A673 (cell line): ENCODE measurements around the gene DIP2A. TPM values are rescaled to one million over a fixed set of nuclear protein-coding genes. Genes with fewer than 3 reads are reported as not detected.
A peak's percentile ranks its signal among the peaks of the same experiment; 100 is the strongest.

Source experiments
- BruUV-seq: library from RNA; stranded (reverse); fragments of 400-500 nt; replicated peaks from 2 replicates; lab custom pipeline; 2021; lab: Mats Ljungman, UMichigan
- CTCF ChIA-PET: fragments of 300-600 bp; sonication (Branson Sonifier 250); formaldehyde crosslinking; loops from one replicate; lab custom pipeline; 2022; ENCODE audit warnings: antibody characterized with exemption; lab: Charles Lee
- POLR2A ChIA-PET: fragments of 300-600 bp; sonication (Branson Sonifier 250); formaldehyde crosslinking; loops from one replicate; lab custom pipeline; 2022; ENCODE audit warnings: antibody characterized with exemption; ENCODE audit not compliant: low non-redundant PET; lab: Charles Lee
- DNase-seq: peaks from one replicate; pipeline ENCODE4 v3.0.0-alpha.2; 2015; ENCODE audit warnings: low spot score
- H3K27ac ChIP-seq: fragments of 200-600 bp; sonication (generic); 2 replicates; pipeline ENCODE4 v1.5.1; 2016; ENCODE audit warnings: mixed run types, low read depth, mild to moderate bottlenecking, mixed read lengths, antibody characterized with exemption, low read length; ENCODE audit not compliant: poor library complexity, severe bottlenecking
- H3K27me3 ChIP-seq: fragments of 200-600 bp; sonication (generic); replicated peaks from 2 replicates; pipeline ENCODE4 v1.6.1; 2017; ENCODE audit warnings: mixed run types, low read depth, mild to moderate bottlenecking, mixed read lengths, antibody characterized with exemption, low read length; ENCODE audit not compliant: insufficient read depth, poor library complexity
- H3K36me3 ChIP-seq: fragments of 200-600 bp; sonication (generic); 2 replicates; pipeline ENCODE4 v1.6.1; 2016; ENCODE audit warnings: mixed run types, mild to moderate bottlenecking, mixed read lengths, antibody characterized with exemption, low read length; ENCODE audit not compliant: insufficient read depth, poor library complexity, severe bottlenecking
- H3K4me1 ChIP-seq: fragments of 200-600 bp; sonication (generic); 2 replicates; pipeline ENCODE4 v1.6.1; 2017; ENCODE audit warnings: mixed run types, mild to moderate bottlenecking, mixed read lengths, antibody characterized with exemption, low read length; ENCODE audit not compliant: insufficient read depth, poor library complexity, severe bottlenecking
- H3K4me3 ChIP-seq: fragments of 200-600 bp; sonication (generic); 2 replicates; pipeline ENCODE4 v1.5.1; 2016; ENCODE audit warnings: low read depth, mixed run types, mild to moderate bottlenecking, mixed read lengths, low read length; ENCODE audit not compliant: poor library complexity, severe bottlenecking
- H3K9me3 ChIP-seq: fragments of 200-600 bp; sonication (generic); 2 replicates; pipeline ENCODE4 v1.6.1; 2016; ENCODE audit warnings: mixed run types, low read depth, mild to moderate bottlenecking, mixed read lengths, antibody characterized with exemption, low read length; ENCODE audit not compliant: poor library complexity, severe bottlenecking
- EZH2 ChIP-seq: fragments of 200-600 bp; sonication (generic); IDR thresholded peaks from 2 replicates; pipeline ENCODE4 v1.6.1; 2017; ENCODE audit warnings: borderline replicate concordance, low read depth, mild to moderate bottlenecking, mixed read lengths, antibody characterized with exemption, low read length; ENCODE audit not compliant: poor library complexity, severe bottlenecking
- intact Hi-C: fragments of 100-400 bp; cut with micrococcal nuclease; formaldehyde crosslinking; loops from one replicate; pipeline ENCODE4 v1.10.0; 2022; ENCODE audit not compliant: unreplicated experiment
- total RNA-seq: library from RNA; stranded (reverse); gene quantifications from 2 replicates; pipeline ENCODE4 v1.2.3, GENCODE V29; 2021
- TF ChIP-seq, protein P1 (sequence below): fragments of 300-800, 200-600 bp; sonication (generic); conservative IDR thresholded peaks from 2 replicates; pipeline ENCODE4 v1.5.1; 2017; ENCODE audit warnings: low read depth, mild to moderate bottlenecking, antibody characterized with exemption, low read length, moderate library complexity, mixed read lengths

The DIP2A gene
- total RNA-seq, 1 experiment from 2014 or later = 37.3 TPM

DNA sequence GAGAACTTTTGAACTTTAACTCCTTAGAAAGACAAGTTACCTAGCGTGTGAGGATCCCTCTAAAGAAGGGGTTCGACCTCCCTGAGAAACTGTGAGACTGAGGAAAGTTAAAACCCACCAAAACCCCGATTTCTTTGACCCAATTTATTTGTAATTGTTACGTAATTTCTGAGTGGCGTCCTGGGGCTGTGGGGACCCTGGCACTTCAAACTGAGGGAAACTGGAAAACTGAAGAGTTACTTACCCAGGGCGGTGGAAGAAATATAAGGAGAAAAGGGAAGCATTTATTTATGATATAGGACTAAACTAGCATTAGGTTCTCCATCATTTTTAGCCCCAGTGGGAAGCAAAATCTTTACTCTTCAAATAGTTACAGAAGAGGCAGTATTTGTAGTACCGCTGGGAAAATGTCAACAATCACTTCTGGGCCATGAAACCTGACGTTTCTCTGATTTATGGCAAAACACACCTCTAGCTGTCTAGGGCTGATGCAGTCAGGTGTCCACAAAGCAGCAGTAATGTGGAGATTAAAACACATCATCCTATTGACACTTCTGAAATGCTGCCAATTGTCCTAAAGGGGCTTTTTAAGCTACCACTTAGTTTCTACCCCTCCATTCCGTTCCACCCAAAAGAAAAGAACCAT lies 145.8 kb downstream of the DIP2A start:
- BruUV-seq = no TSS peak
- H3K27me3 ChIP-seq = no peaks in the 10 kb centered on the region
- DNase-seq = no peak
- TF ChIP-seq, protein P1, sequence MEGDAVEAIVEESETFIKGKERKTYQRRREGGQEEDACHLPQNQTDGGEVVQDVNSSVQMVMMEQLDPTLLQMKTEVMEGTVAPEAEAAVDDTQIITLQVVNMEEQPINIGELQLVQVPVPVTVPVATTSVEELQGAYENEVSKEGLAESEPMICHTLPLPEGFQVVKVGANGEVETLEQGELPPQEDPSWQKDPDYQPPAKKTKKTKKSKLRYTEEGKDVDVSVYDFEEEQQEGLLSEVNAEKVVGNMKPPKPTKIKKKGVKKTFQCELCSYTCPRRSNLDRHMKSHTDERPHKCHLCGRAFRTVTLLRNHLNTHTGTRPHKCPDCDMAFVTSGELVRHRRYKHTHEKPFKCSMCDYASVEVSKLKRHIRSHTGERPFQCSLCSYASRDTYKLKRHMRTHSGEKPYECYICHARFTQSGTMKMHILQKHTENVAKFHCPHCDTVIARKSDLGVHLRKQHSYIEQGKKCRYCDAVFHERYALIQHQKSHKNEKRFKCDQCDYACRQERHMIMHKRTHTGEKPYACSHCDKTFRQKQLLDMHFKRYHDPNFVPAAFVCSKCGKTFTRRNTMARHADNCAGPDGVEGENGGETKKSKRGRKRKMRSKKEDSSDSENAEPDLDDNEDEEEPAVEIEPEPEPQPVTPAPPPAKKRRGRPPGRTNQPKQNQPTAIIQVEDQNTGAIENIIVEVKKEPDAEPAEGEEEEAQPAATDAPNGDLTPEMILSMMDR = no peak
- TF ChIP-seq EZH2 = no peak
- H3K9me3 ChIP-seq = no peaks in the 10 kb centered on the region
- POLR2A ChIA-PET = no interaction called here
- no peaks in the 10 kb centered on the region for H3K36me3 ChIP-seq
- H3K4me3 ChIP-seq = no peak overlapping the region
- H3K4me1 ChIP-seq = peaks cover 8% of the 10 kb centered on the region
- intact Hi-C loops = no loop called here
- CTCF ChIA-PET = no interaction called here
- no peak overlapping the region for H3K27ac ChIP-seq

DNA sequence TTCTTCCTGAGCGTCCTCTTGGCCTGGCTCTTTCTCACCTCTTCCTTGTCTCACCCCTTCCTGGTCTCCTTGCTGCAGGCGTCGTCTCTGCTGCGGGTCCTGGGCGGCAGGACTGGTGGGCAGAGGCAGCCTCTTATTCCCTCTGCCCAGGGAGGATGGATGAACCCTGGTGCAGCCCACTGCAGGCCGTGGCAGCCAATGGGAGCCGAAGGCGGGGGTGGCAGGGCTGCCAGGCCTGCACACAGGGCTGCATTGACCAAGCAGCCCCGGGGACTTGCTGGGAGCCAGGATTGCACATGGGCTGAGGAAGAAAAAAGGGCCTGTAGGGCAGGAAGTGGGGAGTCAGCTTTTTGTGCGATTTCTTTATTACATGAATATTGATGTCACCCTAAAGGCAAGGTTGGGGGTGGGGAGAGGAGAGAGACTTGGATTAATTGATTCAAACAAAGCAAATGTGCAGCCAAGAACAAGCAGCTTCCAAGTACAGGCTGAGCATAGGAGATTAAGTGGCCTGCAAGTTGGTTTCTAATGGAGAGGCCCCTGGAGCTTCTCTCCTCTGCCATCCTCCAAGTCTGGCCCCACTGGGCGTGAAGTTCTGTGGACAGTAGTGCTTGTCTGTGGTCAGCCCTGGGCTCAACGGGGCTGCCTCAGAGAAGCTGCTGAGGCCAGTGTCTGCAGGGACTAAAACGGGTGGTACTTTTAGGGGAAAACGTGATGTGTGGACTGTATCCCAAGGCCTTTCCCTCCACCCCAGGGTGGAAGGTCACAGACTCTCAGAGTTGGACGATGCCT lies 146.5 kb downstream of the DIP2A start, which contains the start of gene S100B:
Gene S100B, minus strand, starts transcription at position 108 of the 792 bp plus-strand sequence. CDS start 2,667 bp downstream, outside the sequence.
- no peaks in the 10 kb centered on the region for H3K9me3 ChIP-seq
- peak; percentile 42 for DNase-seq
- TF ChIP-seq, protein P1 = no peak
- TF ChIP-seq EZH2 = no peak
- intact Hi-C loops = no loop called here
- POLR2A ChIA-PET = no interaction called here
- no peaks in the 10 kb centered on the region for H3K27me3 ChIP-seq
- H3K4me1 ChIP-seq = peaks cover 8% of the 10 kb centered on the region
- H3K27ac ChIP-seq = no peak within 1 kb of the TSS
- no peaks in the 10 kb centered on the region for H3K36me3 ChIP-seq
- no peak within 1 kb of the TSS for H3K4me3 ChIP-seq
- BruUV-seq = no TSS peak
- CTCF ChIA-PET = no interaction called here

DNA sequence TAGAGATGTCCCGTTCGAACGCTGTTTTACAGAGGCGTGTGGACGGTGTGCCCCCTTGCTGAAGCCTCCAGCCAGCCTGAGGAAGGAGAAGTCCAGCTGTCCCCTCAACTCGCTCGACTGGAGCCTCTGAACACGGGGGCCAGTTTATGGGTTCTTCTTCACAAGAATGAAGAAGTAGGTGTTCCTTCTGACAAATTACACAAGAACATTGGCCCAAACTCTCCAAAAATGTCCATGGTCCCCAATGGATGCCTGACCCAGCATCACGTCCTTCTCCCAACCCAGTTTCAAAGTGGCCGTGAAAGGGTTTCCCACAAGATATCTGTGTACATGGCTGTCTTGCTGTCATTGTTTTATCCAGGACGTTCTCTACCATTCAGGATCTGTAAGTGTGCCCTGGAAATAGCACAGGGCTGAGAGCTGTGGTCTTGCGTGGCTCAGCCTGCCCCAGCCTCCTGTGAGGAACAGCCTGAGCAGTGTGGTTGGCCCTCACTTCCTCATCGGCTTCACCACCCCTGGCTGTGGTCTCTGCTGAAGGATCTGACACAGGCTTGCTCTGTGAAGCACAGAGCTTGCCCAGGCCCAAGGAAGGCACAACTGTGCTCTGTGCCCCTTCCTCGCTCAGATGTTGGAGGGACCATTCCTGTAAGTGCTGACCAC lies 147.2 kb downstream of the DIP2A start:
- Histone ChIP-seq H3K4me3 (no peak overlapping the region), H3K27me3 (no peaks in the 10 kb centered on the region), H3K36me3 (no peaks in the 10 kb centered on the region), H3K4me1 (peaks cover 8% of the 10 kb centered on the region), H3K27ac (no peak overlapping the region), H3K9me3 (no peaks in the 10 kb centered on the region)
- BruUV-seq = no TSS peak
- POLR2A ChIA-PET = no interaction called here
- DNase-seq = no peak
- intact Hi-C loops = no loop called here
- TF ChIP-seq EZH2 = no peak
- TF ChIP-seq, protein P1 = no peak
- CTCF ChIA-PET = no interaction called here
